ENCODE results near the gene HSPA9.

Gene HSPA9

GRCh38 chr5:138588013-138588788, 13.0 kb upstream of the HSPA9 start:
- H3K4me3 ChIP-seq (ENCODE audit: low read depth in 1 of 2, low read length in 2 of 2), result no peak overlapping the region
- no peak overlapping the region for H3K9ac ChIP-seq (ENCODE audit: low read length)
- no peaks in the 10 kb centered on the region for H3K9me3 ChIP-seq (ENCODE audit: low read length)
- H3K27ac ChIP-seq (ENCODE audit: low read depth, low read length), result no peak overlapping the region
- H3K4me1 ChIP-seq (ENCODE audit: insufficient read depth, low read length), result no peaks in the 10 kb centered on the region
- H3K27me3 ChIP-seq (ENCODE audit: control insufficient read depth in 1 of 2, insufficient read depth in 2 of 2, low read length in 2 of 2), result no peaks in the 10 kb centered on the region
- no peaks in the 10 kb centered on the region for H3K36me3 ChIP-seq (ENCODE audit: insufficient read depth, low read length)

- Histone ChIP-seq H3K4me3 (ENCODE audit: low read depth in 1 of 2, low read length in 2 of 2) (no peak overlapping the region), H3K9ac (ENCODE audit: low read length) (no peak overlapping the region), H3K4me1 (ENCODE audit: insufficient read depth, low read length) (no peaks in the 10 kb centered on the region), H3K36me3 (ENCODE audit: insufficient read depth, low read length) (no peaks in the 10 kb centered on the region), H3K27me3 (ENCODE audit: control insufficient read depth in 1 of 2, insufficient read depth in 2 of 2, low read length in 2 of 2) (no peaks in the 10 kb centered on the region), H3K27ac (ENCODE audit: low read depth, low read length) (no peak overlapping the region), H3K9me3 (ENCODE audit: low read length) (no peaks in the 10 kb centered on the region)
Observed at GRCh38 chr5:138585157-138585556, 10.0 kb upstream of the HSPA9 start.

- no peak overlapping the region for H3K27ac ChIP-seq (ENCODE audit: low read depth, low read length)
- no peaks in the 10 kb centered on the region for H3K27me3 ChIP-seq (ENCODE audit: control insufficient read depth in 1 of 2, insufficient read depth in 2 of 2, low read length in 2 of 2)
- H3K9ac ChIP-seq (ENCODE audit: low read length), result no peak overlapping the region
Observed at GRCh38 chr5:138583984-138584637, 8.9 kb upstream of the HSPA9 start.

GRCh38 chr5:138582959-138583358, 7.8 kb upstream of the HSPA9 start:
- H3K9ac ChIP-seq (ENCODE audit: low read length), result no peak overlapping the region
- H3K27ac ChIP-seq (ENCODE audit: low read depth, low read length), result no peak overlapping the region
- H3K4me1 ChIP-seq (ENCODE audit: insufficient read depth, low read length), result peaks cover 3% of the 10 kb centered on the region
- no peak overlapping the region for H3K4me3 ChIP-seq (ENCODE audit: low read depth in 1 of 2, low read length in 2 of 2)
- no peaks in the 10 kb centered on the region for H3K9me3 ChIP-seq (ENCODE audit: low read length)
- no peaks in the 10 kb centered on the region for H3K36me3 ChIP-seq (ENCODE audit: insufficient read depth, low read length)
- no peaks in the 10 kb centered on the region for H3K27me3 ChIP-seq (ENCODE audit: control insufficient read depth in 1 of 2, insufficient read depth in 2 of 2, low read length in 2 of 2)

More at GRCh38 chr5:138583984-138584637, 8.9 kb upstream of the HSPA9 start:
- Histone ChIP-seq H3K4me3 (ENCODE audit: low read depth in 1 of 2, low read length in 2 of 2) (no peak overlapping the region), H3K9me3 (ENCODE audit: low read length) (no peaks in the 10 kb centered on the region), H3K4me1 (ENCODE audit: insufficient read depth, low read length) (peaks cover 3% of the 10 kb centered on the region), H3K36me3 (ENCODE audit: insufficient read depth, low read length) (no peaks in the 10 kb centered on the region)

GRCh38 chr5:138580777-138581176, 5.6 kb upstream of the HSPA9 start:
- Histone ChIP-seq H3K9ac (ENCODE audit: low read length) (no peak overlapping the region), H3K9me3 (ENCODE audit: low read length) (no peaks in the 10 kb centered on the region), H3K4me3 (ENCODE audit: low read depth in 1 of 2, low read length in 2 of 2) (no peak overlapping the region), H3K27ac (ENCODE audit: low read depth, low read length) (no peak overlapping the region), H3K27me3 (ENCODE audit: control insufficient read depth in 1 of 2, insufficient read depth in 2 of 2, low read length in 2 of 2) (no peaks in the 10 kb centered on the region), H3K36me3 (ENCODE audit: insufficient read depth, low read length) (no peaks in the 10 kb centered on the region), H3K4me1 (ENCODE audit: insufficient read depth, low read length) (peaks cover 6% of the 10 kb centered on the region)

- H3K27ac ChIP-seq (ENCODE audit: low read depth, low read length), result no peak overlapping the region
- no peak overlapping the region for H3K4me3 ChIP-seq (ENCODE audit: low read depth in 1 of 2, low read length in 2 of 2)
- no peaks in the 10 kb centered on the region for H3K36me3 ChIP-seq (ENCODE audit: insufficient read depth, low read length)
- H3K4me1 ChIP-seq (ENCODE audit: insufficient read depth, low read length), result peaks cover 6% of the 10 kb centered on the region
- no peaks in the 10 kb centered on the region for H3K27me3 ChIP-seq (ENCODE audit: control insufficient read depth in 1 of 2, insufficient read depth in 2 of 2, low read length in 2 of 2)
- no peak overlapping the region for H3K9ac ChIP-seq (ENCODE audit: low read length)
- no peaks in the 10 kb centered on the region for H3K9me3 ChIP-seq (ENCODE audit: low read length)
Observed at GRCh38 chr5:138580001-138580400, 4.8 kb upstream of the HSPA9 start.

- H3K36me3 ChIP-seq (ENCODE audit: insufficient read depth, low read length), result no peaks in the 10 kb centered on the region
- no peak overlapping the region for H3K4me3 ChIP-seq (ENCODE audit: low read depth in 1 of 2, low read length in 2 of 2)
- no peaks in the 10 kb centered on the region for H3K9me3 ChIP-seq (ENCODE audit: low read length)
- H3K27ac ChIP-seq (ENCODE audit: low read depth, low read length), result no peak overlapping the region
- peaks cover 6% of the 10 kb centered on the region for H3K4me1 ChIP-seq (ENCODE audit: insufficient read depth, low read length)
- no peaks in the 10 kb centered on the region for H3K27me3 ChIP-seq (ENCODE audit: control insufficient read depth in 1 of 2, insufficient read depth in 2 of 2, low read length in 2 of 2)
- no peak overlapping the region for H3K9ac ChIP-seq (ENCODE audit: low read length)
Observed at GRCh38 chr5:138579517-138579863, 4.3 kb upstream of the HSPA9 start.

- no peaks in the 10 kb centered on the region for H3K27me3 ChIP-seq (ENCODE audit: control insufficient read depth in 1 of 2, insufficient read depth in 2 of 2, low read length in 2 of 2)
- H3K4me1 ChIP-seq (ENCODE audit: insufficient read depth, low read length), result peaks cover 18% of the 10 kb centered on the region
- H3K27ac ChIP-seq (ENCODE audit: low read depth, low read length), result no peak overlapping the region
- H3K9me3 ChIP-seq (ENCODE audit: low read length), result no peaks in the 10 kb centered on the region
- peaks cover 16% of the 10 kb centered on the region for H3K36me3 ChIP-seq (ENCODE audit: insufficient read depth, low read length)
- H3K4me3 ChIP-seq (ENCODE audit: low read depth in 1 of 2, low read length in 2 of 2), result no peak overlapping the region
- H3K9ac ChIP-seq (ENCODE audit: low read length), result no peak overlapping the region
Observed at GRCh38 chr5:138577452-138577851, 2.3 kb upstream of the HSPA9 start.

GRCh38 chr5:138574744-138575193, 432 bp downstream of the HSPA9 start:
- Histone ChIP-seq H3K4me1 (ENCODE audit: insufficient read depth, low read length) (peaks cover 18% of the 10 kb centered on the region), H3K9ac (ENCODE audit: low read length) (peak overlapping the region; percentile 100), H3K36me3 (ENCODE audit: insufficient read depth, low read length) (peaks cover 41% of the 10 kb centered on the region), H3K9me3 (ENCODE audit: low read length) (no peaks in the 10 kb centered on the region), H3K27me3 (ENCODE audit: control insufficient read depth in 1 of 2, insufficient read depth in 2 of 2, low read length in 2 of 2) (no peaks in the 10 kb centered on the region), H3K27ac (ENCODE audit: low read depth, low read length) (peak overlapping the region; percentile 91), H3K4me3 (ENCODE audit: low read depth in 1 of 2, low read length in 2 of 2) (peak overlapping the region; percentile 51 to 100)

GRCh38 chr5:138573949-138574670, 1.1 kb downstream of the HSPA9 start:
- Histone ChIP-seq H3K4me1 (ENCODE audit: insufficient read depth, low read length) (peaks cover 15% of the 10 kb centered on the region), H3K36me3 (ENCODE audit: insufficient read depth, low read length) (peaks cover 44% of the 10 kb centered on the region), H3K9me3 (ENCODE audit: low read length) (no peaks in the 10 kb centered on the region), H3K9ac (ENCODE audit: low read length) (peak overlapping the region; percentile 100), H3K27ac (ENCODE audit: low read depth, low read length) (no peak overlapping the region), H3K4me3 (ENCODE audit: low read depth in 1 of 2, low read length in 2 of 2) (peak overlapping the region; percentile 51 to 100), H3K27me3 (ENCODE audit: control insufficient read depth in 1 of 2, insufficient read depth in 2 of 2, low read length in 2 of 2) (no peaks in the 10 kb centered on the region)

GRCh38 chr5:138573223-138573622, 2.0 kb downstream of the HSPA9 start:
- no peak overlapping the region for H3K4me3 ChIP-seq (ENCODE audit: low read depth in 1 of 2, low read length in 2 of 2)
- H3K4me1 ChIP-seq (ENCODE audit: insufficient read depth, low read length), result peaks cover 15% of the 10 kb centered on the region
- no peak overlapping the region for H3K27ac ChIP-seq (ENCODE audit: low read depth, low read length)

More at GRCh38 chr5:138573223-138573622, 2.0 kb downstream of the HSPA9 start:
- Histone ChIP-seq H3K27me3 (ENCODE audit: control insufficient read depth in 1 of 2, insufficient read depth in 2 of 2, low read length in 2 of 2) (no peaks in the 10 kb centered on the region), H3K36me3 (ENCODE audit: insufficient read depth, low read length) (peaks cover 53% of the 10 kb centered on the region), H3K9ac (ENCODE audit: low read length) (peak overlapping the region; percentile 100), H3K9me3 (ENCODE audit: low read length) (no peaks in the 10 kb centered on the region)

All from muscle layer of colon (tissue), 2 donors.